MM.1S (cell line): Measurements from ENCODE around the gene NYNRIN.

Source experiments
- CTCF ChIP-seq: fragments of 300-600 bp; sonication (generic); IDR thresholded peaks from 2 replicates; pipeline ENCODE4 v1.5.1; 2016; ENCODE audit warnings: antibody characterized with exemption, low read length, mixed read lengths
- EZH2 ChIP-seq: fragments of 300-600 bp; sonication (generic); optimal IDR thresholded peaks from 2 replicates; pipeline ENCODE3; 2017; ENCODE audit warnings: low read depth, mild to moderate bottlenecking, antibody characterized with exemption, low read length, mixed read lengths
- EZH2phosphoT487 ChIP-seq: fragments of 300-600 bp; sonication (generic); IDR thresholded peaks from 2 replicates; pipeline ENCODE4 v1.6.1; 2018; ENCODE audit warnings: antibody characterized with exemption, low read length

- TF ChIP-seq CTCF: no peak
- TF ChIP-seq EZH2phosphoT487: no peak
- TF ChIP-seq EZH2: no peak
Measured at GRCh38 chr14:24401810-24402702, 3.3 kb downstream of the NYNRIN start.
